KMS-11 (cell line): ENCODE measurements around the gene SLC6A14.

Experiments used
- H2AFZ ChIP-seq: fragments of 200-600 bp; sonication (generic); 2 replicates; pipeline ENCODE4 v1.6.1; 2016; ENCODE audit warnings: antibody characterized with exemption, mixed run types, low read depth
- H3K27ac ChIP-seq: fragments of 200-600 bp; sonication (generic); 2 replicates; pipeline ENCODE4 v1.6.1; 2016; ENCODE audit warnings: mild to moderate bottlenecking, mixed run types
- H3K27me3 ChIP-seq: fragments of 200-600 bp; sonication (generic); 2 replicates; pipeline ENCODE4 v1.6.1; 2017; ENCODE audit warnings: mild to moderate bottlenecking, low read depth, mixed run types, moderate library complexity; ENCODE audit not compliant: insufficient read depth
- H3K36me3 ChIP-seq: fragments of 200-600 bp; sonication (generic); 2 replicates; pipeline ENCODE4 v1.6.1; 2017; ENCODE audit warnings: mild to moderate bottlenecking, mixed run types; ENCODE audit not compliant: insufficient read depth
- H3K4me1 ChIP-seq: fragments of 200-600 bp; sonication (generic); 2 replicates; pipeline ENCODE4 v1.6.1; 2016; ENCODE audit warnings: mild to moderate bottlenecking, low read depth, mixed run types; ENCODE audit not compliant: poor library complexity, severe bottlenecking
- H3K4me2 ChIP-seq: fragments of 200-600 bp; sonication (generic); 2 replicates; pipeline ENCODE4 v1.7.0; 2016; ENCODE audit warnings: mild to moderate bottlenecking, mixed run types
- H3K4me3 ChIP-seq: fragments of 200-600 bp; sonication (generic); IDR thresholded peaks from 2 replicates; pipeline ENCODE4 v1.6.1; 2017; ENCODE audit warnings: low read depth, low read length, mixed read lengths; ENCODE audit not compliant: insufficient read depth
- H3K79me2 ChIP-seq: fragments of 200-600 bp; sonication (generic); 2 replicates; pipeline ENCODE4 v1.6.1; 2016; ENCODE audit warnings: low read depth, mixed run types; ENCODE audit not compliant: insufficient read depth
- H3K9ac ChIP-seq: fragments of 200-600 bp; sonication (generic); 2 replicates; pipeline ENCODE4 v1.6.1; 2016; ENCODE audit warnings: mild to moderate bottlenecking, mixed run types
- H4K20me1 ChIP-seq: fragments of 200-600 bp; sonication (generic); 2 replicates; pipeline ENCODE4 v1.6.1; 2016; ENCODE audit warnings: mild to moderate bottlenecking, mixed run types; ENCODE audit not compliant: insufficient read depth
- CTCF ChIP-seq: fragments of 200-600 bp; sonication (generic); conservative IDR thresholded peaks from 2 replicates; pipeline ENCODE4 v1.6.1; 2017; ENCODE audit warnings: low read depth, mild to moderate bottlenecking, antibody characterized with exemption, low read length, moderate library complexity, mixed read lengths

Gene SLC6A14

GRCh38 chrX:116413273-116413672 lies 23.1 kb upstream of the SLC6A14 start:
- H3K4me1 ChIP-seq = no peaks in the 10 kb centered on the region
- H3K4me3 ChIP-seq = no peak overlapping the region
- H3K36me3 ChIP-seq = no peaks in the 10 kb centered on the region
- no peak overlapping the region for H2AFZ ChIP-seq
- H3K4me2 ChIP-seq = no peak overlapping the region
- no peak overlapping the region for H3K27ac ChIP-seq
- no peaks in the 10 kb centered on the region for H3K79me2 ChIP-seq
- H3K9ac ChIP-seq = no peak overlapping the region
- no peaks in the 10 kb centered on the region for H3K27me3 ChIP-seq
- no peaks in the 10 kb centered on the region for H4K20me1 ChIP-seq
- TF ChIP-seq CTCF = no peak

- Histone ChIP-seq H3K36me3 (no peaks in the 10 kb centered on the region), H3K4me1 (no peaks in the 10 kb centered on the region), H3K4me3 (no peak overlapping the region), H3K79me2 (no peaks in the 10 kb centered on the region), H2AFZ (no peak overlapping the region), H3K27me3 (no peaks in the 10 kb centered on the region), H3K27ac (no peak overlapping the region), H3K4me2 (no peak overlapping the region), H4K20me1 (no peaks in the 10 kb centered on the region), H3K9ac (no peak overlapping the region)
- no peak for TF ChIP-seq CTCF
These were observed 19.2 kb upstream of the SLC6A14 start for GRCh38 chrX:116417214-116417613.

- Histone ChIP-seq H3K27ac (no peak overlapping the region), H3K79me2 (no peaks in the 10 kb centered on the region), H3K4me2 (no peak overlapping the region), H3K27me3 (no peaks in the 10 kb centered on the region), H4K20me1 (no peaks in the 10 kb centered on the region), H3K36me3 (no peaks in the 10 kb centered on the region), H2AFZ (no peak overlapping the region), H3K4me3 (no peak overlapping the region), H3K4me1 (no peaks in the 10 kb centered on the region), H3K9ac (no peak overlapping the region)
- no peak for TF ChIP-seq CTCF
These were observed 18.4 kb upstream of the SLC6A14 start for GRCh38 chrX:116417968-116418367.

GRCh38 chrX:116427978-116428377 lies 8.4 kb upstream of the SLC6A14 start:
- H4K20me1 ChIP-seq = no peaks in the 10 kb centered on the region
- H3K27me3 ChIP-seq = no peaks in the 10 kb centered on the region
- no peak overlapping the region for H3K4me3 ChIP-seq
- no peak overlapping the region for H3K27ac ChIP-seq
- H3K4me1 ChIP-seq = no peaks in the 10 kb centered on the region
- H3K9ac ChIP-seq = no peak overlapping the region
- no peak overlapping the region for H3K4me2 ChIP-seq
- H3K79me2 ChIP-seq = no peaks in the 10 kb centered on the region
- no peak for TF ChIP-seq CTCF
- no peaks in the 10 kb centered on the region for H3K36me3 ChIP-seq
- H2AFZ ChIP-seq = no peak overlapping the region

GRCh38 chrX:116435597-116435996 lies 809 bp upstream of the SLC6A14 start:
- Histone ChIP-seq H3K79me2 (no peaks in the 10 kb centered on the region), H3K27me3 (no peaks in the 10 kb centered on the region), H3K4me2 (no peak overlapping the region), H3K27ac (no peak overlapping the region), H3K36me3 (no peaks in the 10 kb centered on the region), H4K20me1 (no peaks in the 10 kb centered on the region), H3K9ac (no peak overlapping the region), H3K4me1 (no peaks in the 10 kb centered on the region), H3K4me3 (no peak overlapping the region), H2AFZ (no peak overlapping the region)
- no peak for TF ChIP-seq CTCF
